Brain microvascular endothelial cell (primary cell): ENCODE measurements around the gene GRM7.

Experiments
- DNase-seq: peaks from one replicate; pipeline ENCODE4 v3.0.0-alpha.2; 2020
- H3K27ac ChIP-seq: fragments of 250-450 bp; sonication (Bioruptor Pico); 2 replicates; pipeline ENCODE4 v1.5.1; 2020; ENCODE audit warnings: mild to moderate bottlenecking, moderate library complexity
- H3K27me3 ChIP-seq: fragments of 250-450 bp; sonication (Bioruptor Pico); replicated peaks from 2 replicates; pipeline ENCODE4 v1.5.1; 2020; ENCODE audit warnings: mild to moderate bottlenecking
- H3K36me3 ChIP-seq: fragments of 250-450 bp; sonication (Bioruptor Pico); replicated peaks from 2 replicates; pipeline ENCODE4 v1.5.1; 2020; ENCODE audit warnings: mild to moderate bottlenecking
- H3K4me3 ChIP-seq: 2 replicates; pipeline ENCODE4 v1.5.1; 2011; ENCODE audit warnings: low read depth, mild to moderate bottlenecking, control low read depth, low read length, moderate library complexity
- CTCF ChIP-seq: IDR thresholded peaks from 2 replicates; pipeline ENCODE4 v1.5.1; 2011; ENCODE audit warnings: low read depth, mild to moderate bottlenecking, moderate library complexity, low read length, control low read depth, inconsistent platforms; ENCODE audit errors: missing control alignments
- in situ Hi-C: cut with HindIII; loops from 2 replicates; pipeline ENCODE4 v1.10.0; 2017; ENCODE audit warnings: low sequenced_read_pairs, low pct_ligation_motif_present

GRM7 gene

GRCh38 chr3:7100136-7100535 lies 239.2 kb downstream of the GRM7 start:
- Histone ChIP-seq H3K27me3 (no peaks in the 10 kb centered on the region), H3K4me3 (no peak overlapping the region), H3K36me3 (no peaks in the 10 kb centered on the region), H3K27ac (no peak overlapping the region)
- no peak for TF ChIP-seq CTCF
- in situ Hi-C loops: no loop called here
- DNase-seq: no peak

- DNase-seq: no peak
- Histone ChIP-seq H3K36me3 (no peaks in the 10 kb centered on the region), H3K4me3 (no peak overlapping the region), H3K27ac (no peak overlapping the region), H3K27me3 (no peaks in the 10 kb centered on the region)
- in situ Hi-C loops: no loop called here
- no peak for TF ChIP-seq CTCF
These were observed 245.7 kb downstream of the GRM7 start for GRCh38 chr3:7106635-7107034.

- no peak for DNase-seq
- H3K27ac ChIP-seq: no peak overlapping the region
- no peaks in the 10 kb centered on the region for H3K27me3 ChIP-seq
- in situ Hi-C loops: no loop called here
- no peak for TF ChIP-seq CTCF
- H3K36me3 ChIP-seq: no peaks in the 10 kb centered on the region
- H3K4me3 ChIP-seq: no peak overlapping the region
These were observed 251.7 kb downstream of the GRM7 start for GRCh38 chr3:7112523-7113056.

GRCh38 chr3:7144697-7145308 lies 283.9 kb downstream of the GRM7 start:
- Histone ChIP-seq H3K36me3 (no peaks in the 10 kb centered on the region), H3K27ac (no peak overlapping the region), H3K27me3 (no peaks in the 10 kb centered on the region), H3K4me3 (no peak overlapping the region)
- in situ Hi-C loops: no loop called here
- DNase-seq: no peak
- peak; percentile 30 for TF ChIP-seq CTCF

GRCh38 chr3:7146529-7146928 lies 285.6 kb downstream of the GRM7 start:
- no peak for TF ChIP-seq CTCF
- DNase-seq: no peak
- in situ Hi-C loops: no loop called here
- Histone ChIP-seq H3K27me3 (no peaks in the 10 kb centered on the region), H3K27ac (no peak overlapping the region), H3K36me3 (no peaks in the 10 kb centered on the region), H3K4me3 (no peak overlapping the region)

- Histone ChIP-seq H3K27ac (no peak overlapping the region), H3K27me3 (no peaks in the 10 kb centered on the region), H3K4me3 (no peak overlapping the region), H3K36me3 (no peaks in the 10 kb centered on the region)
- in situ Hi-C loops: no loop called here
- TF ChIP-seq CTCF: no peak
- no peak for DNase-seq
These were observed 297.6 kb downstream of the GRM7 start for GRCh38 chr3:7158516-7158915.
